Kidney (tissue), 14 donors: ENCODE measurements around the gene HOXA3. TPM values are rescaled to one million over a fixed set of nuclear protein-coding genes. Genes with fewer than 3 reads are reported as not detected.

Source experiments
- DNase-seq, 5 donors: peaks; one replicate each; pipeline ENCODE4 v3.0.0-alpha.2; 2013 to 2020
- FAIRE-seq: peaks from 2 replicates; lab custom pipeline; 2012; peaks lifted over from hg19 to GRCh38; lab: Jason Lieb, UNC
- H3K27ac ChIP-seq, 2 donors: one replicate each; pipeline ENCODE4 v1.7.0; 2013; ENCODE audit warnings: low read depth in 2 of 2, low read length in 2 of 2, inconsistent platforms in 1 of 2
- H3K27me3 ChIP-seq: one replicate; pipeline ENCODE4 v1.7.1; 2013; ENCODE audit warnings: low read length, inconsistent platforms; ENCODE audit not compliant: control insufficient read depth, insufficient read depth
- H3K36me3 ChIP-seq, 3 donors: one replicate each; pipeline versions ENCODE4 v1.7.0 to v1.7.1; 2013; ENCODE audit warnings: low read length in 3 of 3, control low read depth in 1 of 3, inconsistent platforms in 1 of 3; ENCODE audit not compliant: insufficient read depth in 3 of 3, control insufficient read depth in 2 of 3
- H3K4me1 ChIP-seq, 3 donors: one replicate each; pipeline versions ENCODE4 v1.7.0 to v1.7.1; 2013; ENCODE audit warnings: low read length in 3 of 3, inconsistent platforms in 1 of 3, low read depth in 1 of 3; ENCODE audit not compliant: control insufficient read depth in 2 of 3, insufficient read depth in 2 of 3
- H3K4me3 ChIP-seq, 3 donors: one replicate each; pipeline versions ENCODE4 v1.7.0 to v1.8.1; 2013; ENCODE audit warnings: low read length in 3 of 3, control low read depth in 1 of 3, inconsistent platforms in 1 of 3
- H3K9ac ChIP-seq, 3 donors: one replicate each; pipeline versions ENCODE4 v1.7.0 to v1.7.1; 2013; ENCODE audit warnings: low read length in 3 of 3, control low read depth in 1 of 3, inconsistent platforms in 1 of 3
- H3K9me3 ChIP-seq, 3 donors: one replicate each; pipeline versions ENCODE4 v1.7.0 to v1.7.1; 2013; ENCODE audit warnings: low read length in 3 of 3, control low read depth in 1 of 3, inconsistent platforms in 1 of 3; ENCODE audit not compliant: control insufficient read depth in 2 of 3, insufficient read depth in 1 of 3
- intact Hi-C: fragments of 100-400 bp; cut with DNase I; formaldehyde crosslinking; loops from one replicate; pipeline ENCODE4 v1.11.1; 2022
- polyA plus RNA-seq: library from polyadenylated mRNA; stranded (reverse); fragments of 350-450 nt; fragmentation: Illumina TruSeq; extraction: RNeasy Lipid Tissue Mini Kit (QIAGEN cat#74804); gene quantifications from one replicate; pipeline ENCODE4 v1.2.3, GENCODE V29; 2014; ENCODE audit warnings: low read depth, low replicate concordance; ENCODE audit not compliant: insufficient read depth
- total RNA-seq: library from RNA; stranded (reverse); fragmentation: NEBNext Ultra II Directional; extraction: Animal tissue kit (Norgen Biotek cat#: 25700); gene quantifications from one replicate; pipeline ENCODE4 v1.2.1, GENCODE V29; 2021
- TF ChIP-seq, protein P1 (sequence below): IDR thresholded peaks from 3 replicates; pipeline ENCODE4 v1.5.1; 2012; ENCODE audit warnings: mild to moderate bottlenecking, moderate library complexity, borderline replicate concordance; ENCODE audit not compliant: insufficient read depth; ENCODE audit errors: extremely low read depth
- donor health status: control.
- donor health status: control.
- donor health status: control.
- donor health status: control.
- donor health status: control.
- donor health status: DM: yes; HTN: yes; CAD: no.
- donor health status: Normal renal cell carcinoma (clear cell type).

The HOXA3 gene
- total and polyA plus RNA-seq, 2 donors from 2014 or later: 6.3 to 21.2 TPM

DNA sequence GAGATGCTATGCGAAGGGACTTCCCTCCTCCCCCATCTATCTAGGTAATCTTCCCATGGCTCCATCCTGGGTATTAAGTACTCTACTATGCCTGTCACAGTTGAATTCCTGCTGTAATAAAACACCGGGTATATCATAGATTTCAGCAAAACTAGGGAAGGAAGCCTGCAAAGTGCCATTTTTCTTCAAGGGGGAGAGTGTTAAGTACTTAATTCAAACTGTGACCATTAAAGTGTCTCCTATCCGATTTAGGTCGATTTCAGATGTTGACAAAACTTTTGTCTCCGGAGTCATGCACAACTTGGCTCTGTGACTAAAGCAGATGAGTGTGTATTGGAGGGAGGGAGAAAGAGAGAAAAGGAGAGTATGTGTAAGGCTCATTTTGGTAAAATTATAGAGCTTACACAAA lies 26.4 kb downstream of the HOXA3 start:
- TF ChIP-seq, protein P1, sequence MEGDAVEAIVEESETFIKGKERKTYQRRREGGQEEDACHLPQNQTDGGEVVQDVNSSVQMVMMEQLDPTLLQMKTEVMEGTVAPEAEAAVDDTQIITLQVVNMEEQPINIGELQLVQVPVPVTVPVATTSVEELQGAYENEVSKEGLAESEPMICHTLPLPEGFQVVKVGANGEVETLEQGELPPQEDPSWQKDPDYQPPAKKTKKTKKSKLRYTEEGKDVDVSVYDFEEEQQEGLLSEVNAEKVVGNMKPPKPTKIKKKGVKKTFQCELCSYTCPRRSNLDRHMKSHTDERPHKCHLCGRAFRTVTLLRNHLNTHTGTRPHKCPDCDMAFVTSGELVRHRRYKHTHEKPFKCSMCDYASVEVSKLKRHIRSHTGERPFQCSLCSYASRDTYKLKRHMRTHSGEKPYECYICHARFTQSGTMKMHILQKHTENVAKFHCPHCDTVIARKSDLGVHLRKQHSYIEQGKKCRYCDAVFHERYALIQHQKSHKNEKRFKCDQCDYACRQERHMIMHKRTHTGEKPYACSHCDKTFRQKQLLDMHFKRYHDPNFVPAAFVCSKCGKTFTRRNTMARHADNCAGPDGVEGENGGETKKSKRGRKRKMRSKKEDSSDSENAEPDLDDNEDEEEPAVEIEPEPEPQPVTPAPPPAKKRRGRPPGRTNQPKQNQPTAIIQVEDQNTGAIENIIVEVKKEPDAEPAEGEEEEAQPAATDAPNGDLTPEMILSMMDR: no peak
- Histone ChIP-seq H3K9ac (peak overlapping the region in 2 of 3 donors; percentile 20 to 63), H3K27me3 (no peaks in the 10 kb centered on the region), H3K36me3 (peaks cover 0 to 2% (median 0%) of the 10 kb centered on the region in 3 donors), H3K4me1 (peaks cover 32% of the 10 kb centered on the region in 3 donors), H3K4me3 (peak overlapping the region in 1 of 3 donors; percentile 75), H3K27ac (peak overlapping the region; percentile 88), H3K9me3 (no peaks in the 10 kb centered on the region)
- intact Hi-C loops: no loop called here
- FAIRE-seq: no peak
- DNase-seq: peak in 4 of 5 donors; percentile 60 to 93 (median 76)

DNA sequence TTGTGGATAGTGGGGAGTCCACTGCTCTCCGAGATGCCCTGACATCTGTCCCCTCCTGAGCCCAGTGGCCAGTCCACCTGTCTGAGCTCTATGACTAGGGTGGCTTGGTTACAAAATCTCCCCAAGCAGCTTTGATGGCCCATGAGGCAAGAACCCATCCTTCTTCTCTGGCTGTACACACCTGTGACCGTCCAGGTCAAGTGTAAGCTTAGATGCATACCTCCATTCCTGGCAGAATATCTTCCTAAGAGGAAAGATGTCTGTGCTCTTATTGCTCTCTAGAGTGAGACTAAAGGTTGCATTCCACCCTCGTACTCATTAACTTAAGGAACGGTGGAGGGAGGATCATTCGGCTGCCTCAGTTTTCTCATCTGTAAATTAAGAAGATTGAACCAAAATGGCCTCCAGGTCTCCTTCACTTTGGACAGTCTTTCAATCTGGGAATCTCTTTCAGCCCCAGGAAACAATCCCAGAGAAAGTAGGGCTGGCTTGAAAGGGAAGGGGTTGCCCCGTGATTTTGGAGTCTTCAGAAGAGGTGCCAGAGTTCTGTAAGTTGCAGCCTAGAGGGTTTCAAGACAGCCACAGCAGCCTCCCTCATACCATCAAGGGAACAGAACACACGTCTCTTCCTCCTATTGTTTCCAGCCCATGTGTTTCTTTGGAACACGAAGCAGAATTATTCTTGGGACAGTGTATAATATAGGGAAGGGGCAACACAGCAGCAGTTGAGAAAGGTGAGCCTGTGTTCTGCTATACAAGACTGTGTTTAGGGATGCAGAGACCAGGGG lies 27.3 kb downstream of the HOXA3 start:
- no peaks in the 10 kb centered on the region for H3K27me3 ChIP-seq

DNA sequence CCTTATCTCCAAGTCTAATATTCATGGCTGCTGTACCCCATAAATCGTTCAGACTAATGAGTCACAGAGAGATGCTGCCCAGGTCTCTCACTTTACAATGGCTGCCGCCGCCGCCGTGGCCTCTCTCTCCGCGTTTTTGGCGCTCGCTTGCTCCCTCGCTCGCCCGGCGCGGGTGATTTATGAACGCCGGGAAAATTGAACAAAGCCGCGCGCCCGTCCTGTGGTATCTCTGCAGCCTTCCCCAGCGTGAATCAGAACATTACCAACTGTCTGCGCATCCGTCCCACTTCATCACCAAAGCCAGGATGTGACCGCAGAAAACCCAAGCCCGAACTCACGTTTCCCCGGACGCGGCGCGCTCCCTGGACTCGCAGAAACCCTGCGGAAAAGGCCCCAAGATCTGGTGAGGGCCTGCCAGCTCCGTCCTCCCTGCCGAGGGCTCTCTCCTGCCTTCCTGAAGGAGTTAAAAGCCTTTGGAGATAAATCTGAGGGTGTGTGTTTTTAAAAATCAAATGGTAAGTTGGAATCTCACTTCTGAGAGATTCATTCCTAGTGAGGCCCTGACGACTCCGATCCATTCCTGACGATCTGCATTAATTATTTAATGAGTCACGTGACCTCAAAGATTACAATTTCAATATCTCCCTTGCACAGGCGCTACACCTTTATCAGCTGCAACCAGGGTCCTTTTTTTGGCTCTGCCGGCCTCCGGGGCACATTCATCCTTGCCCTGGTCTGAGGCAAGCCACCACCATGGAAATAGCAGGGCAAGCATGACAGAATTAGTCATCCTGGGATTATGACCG lies 28.1 kb downstream of the HOXA3 start:
- Histone ChIP-seq H3K4me3 (peak overlapping the region; percentile 59 to 75 (median 70)), H3K9ac (peak overlapping the region in 2 of 3 donors; percentile 81 to 84), H3K27me3 (no peaks in the 10 kb centered on the region), H3K9me3 (no peaks in the 10 kb centered on the region), H3K4me1 (peaks cover 36 to 47% (median 38%) of the 10 kb centered on the region in 3 donors), H3K27ac (peak overlapping the region; percentile 88), H3K36me3 (peaks cover 0 to 2% (median 0%) of the 10 kb centered on the region in 3 donors)
- DNase-seq (peak in 4 of 5 donors; percentile 68 to 91 (median 83)), FAIRE-seq (no peak)
- intact Hi-C loops: no loop called here
- TF ChIP-seq, protein P1: no peak

More for the DNA sequence above, 27.3 kb downstream of the HOXA3 start:
- Histone ChIP-seq H3K27ac (peak overlapping the region; percentile 88), H3K9me3 (no peaks in the 10 kb centered on the region), H3K9ac (peak overlapping the region in 2 of 3 donors; percentile 40 to 81), H3K4me3 (peak overlapping the region; percentile 59 to 75 (median 70)), H3K4me1 (peaks cover 32 to 39% (median 32%) of the 10 kb centered on the region in 3 donors), H3K36me3 (peaks cover 0 to 2% (median 0%) of the 10 kb centered on the region in 3 donors)
- TF ChIP-seq, protein P1: no peak
- intact Hi-C loops: no loop called here
- DNase-seq (peak in 2 of 5 donors; percentile 42 to 58), FAIRE-seq (no peak)
